B cell (primary cell): ENCODE results near the gene CHD9. TPM values are rescaled to one million over a fixed set of nuclear protein-coding genes. Genes with fewer than 3 reads are reported as not detected.
A peak's percentile ranks its signal among the peaks of the same experiment; 100 is the strongest.

ENCODE experiments used
- ATAC-seq: fragments of 200-7000 bp; cut with Tn5 transposase; one replicate; pipeline ENCODE4 v1.10.0; 2021; ENCODE audit warnings: low read depth, mild to moderate bottlenecking, moderate number of reproducible peaks, moderate library complexity
- CTCF ChIA-PET: fragments of 350-600 bp; sonication (Branson Sonifier 250); formaldehyde crosslinking; loops from one replicate; lab custom pipeline; 2021; ENCODE audit warnings: antibody characterized with exemption, inconsistent platforms; lab: Charles Lee
- POLR2A ChIA-PET: fragments of 350-600 bp; sonication (Branson Sonifier 250); formaldehyde crosslinking; loops from one replicate; lab custom pipeline; 2021; ENCODE audit warnings: antibody characterized with exemption; lab: Charles Lee
- DNase-seq: peaks from one replicate; pipeline ENCODE4 v3.0.0; 2013
- H2AFZ ChIP-seq: 2 replicates; pipeline ENCODE4 v1.6.1; 2012; ENCODE audit warnings: mild to moderate bottlenecking, low read depth, low read length; ENCODE audit not compliant: insufficient read depth, poor library complexity, severe bottlenecking
- H3K27ac ChIP-seq, 2 donors: 1 replicate in 1 of 2; 2 replicates in 1 of 2; pipeline ENCODE4 v1.5.1; 2012 to 2013; ENCODE audit warnings: low read length in 2 of 2, mild to moderate bottlenecking in 2 of 2, moderate library complexity in 1 of 2
- H3K27me3 ChIP-seq, 4 experiments: fragments of 200-600 bp in 1 of 4; sonication (generic) in 1 of 4; replicated peaks in 1 of 4; 1 replicate in 2 of 4; 2 replicates in 2 of 4; pipeline versions ENCODE4 v1.6.1 to v1.7.0; 2013 to 2016; ENCODE audit warnings: low read length in 3 of 4, mild to moderate bottlenecking in 2 of 4, mixed read lengths in 1 of 4, moderate library complexity in 1 of 4; ENCODE audit not compliant: insufficient read depth in 4 of 4, control insufficient read depth in 3 of 4; ENCODE audit errors: control extremely low read depth in 1 of 4
- H3K36me3 ChIP-seq, 2 experiments: replicated peaks in 1 of 2; 1 replicate in 1 of 2; 2 replicates in 1 of 2; pipeline versions ENCODE4 v1.6.1 to v1.7.1; 2013; ENCODE audit warnings: low read length in 1 of 2; ENCODE audit not compliant: insufficient read depth in 2 of 2, control insufficient read depth in 1 of 2; ENCODE audit errors: control extremely low read depth in 1 of 2, extremely low read depth in 1 of 2
- H3K4me1 ChIP-seq, 2 donors: fragments of 200-600 bp in 1 of 2; sonication (generic) in 1 of 2; 1 replicate in 1 of 2; 2 replicates in 1 of 2; pipeline versions ENCODE4 v1.5.1 to v1.6.1; 2013 to 2017; ENCODE audit warnings: low read length in 2 of 2; ENCODE audit not compliant: control insufficient read depth in 2 of 2, insufficient read depth in 2 of 2
- H3K4me2 ChIP-seq: replicated peaks from 2 replicates; pipeline ENCODE3; 2012; ENCODE audit warnings: mild to moderate bottlenecking, low read depth, low read length; ENCODE audit not compliant: poor library complexity, severe bottlenecking
- H3K4me3 ChIP-seq, 5 experiments: fragments of 200-600 bp in 1 of 5; sonication (generic) in 1 of 5; 1 replicate in 3 of 5; 2 replicates in 2 of 5; pipeline versions ENCODE4 v1.5.1 to v1.7.0; 2011 to 2016; ENCODE audit warnings: low read length in 4 of 5, mild to moderate bottlenecking in 4 of 5, low read depth in 2 of 5, control low read depth in 1 of 5, moderate library complexity in 1 of 5; ENCODE audit not compliant: insufficient read depth in 1 of 5; ENCODE audit errors: control extremely low read depth in 1 of 5, extremely low read depth in 1 of 5
- H3K79me2 ChIP-seq: fragments of 200-600 bp; sonication (generic); one replicate; pipeline ENCODE4 v1.6.0; 2016; ENCODE audit warnings: low read length; ENCODE audit not compliant: control insufficient read depth, insufficient read depth
- H3K9ac ChIP-seq: fragments of 200-600 bp; sonication (generic); 2 replicates; pipeline ENCODE4 v1.6.1; 2017; ENCODE audit warnings: mild to moderate bottlenecking, low read length, moderate library complexity
- H3K9me3 ChIP-seq, 3 donors: one replicate each; pipeline versions ENCODE4 v1.6.1 to v1.7.1; 2013; ENCODE audit warnings: low read length in 2 of 3; ENCODE audit not compliant: control insufficient read depth in 2 of 3, insufficient read depth in 1 of 3; ENCODE audit errors: control extremely low read depth in 1 of 3
- H4K20me1 ChIP-seq: 2 replicates; pipeline ENCODE4 v1.6.0; 2012; ENCODE audit warnings: mild to moderate bottlenecking, low read length; ENCODE audit not compliant: insufficient read depth, control insufficient read depth, poor library complexity, severe bottlenecking
- H3K27ac Mint-ChIP-seq: one replicate; pipeline ENCODE4 v1.8.0; 2021; ENCODE audit warnings: mixed read lengths
- H3K27me3 Mint-ChIP-seq: one replicate; pipeline ENCODE4 v1.8.0; 2021; ENCODE audit warnings: mixed read lengths
- H3K4me1 Mint-ChIP-seq: one replicate; pipeline ENCODE4 v1.8.0; 2021; ENCODE audit warnings: mixed read lengths
- H3K4me3 Mint-ChIP-seq: one replicate; pipeline ENCODE4 v1.8.0; 2021; ENCODE audit warnings: mixed read lengths
- H3K9me3 Mint-ChIP-seq: one replicate; pipeline ENCODE4 v1.8.0; 2022; ENCODE audit warnings: mixed read lengths; ENCODE audit not compliant: insufficient read depth
- EZH2 ChIP-seq: IDR thresholded peaks from 2 replicates; pipeline ENCODE4 v1.6.1; 2012; ENCODE audit warnings: borderline replicate concordance, low read depth, mild to moderate bottlenecking, moderate library complexity, low read length; ENCODE audit not compliant: insufficient read depth, poor library complexity, severe bottlenecking
- WGBS: methylation state at CpG from one replicate; pipeline ENCODE4 v1.1.5; 2013; ENCODE audit warnings: missing lambda C conversion rate; ENCODE audit not compliant: insufficient coverage; 5-methylcytosine and 5-hydroxymethylcytosine counted together
- intact Hi-C: fragments of 100-400 bp; cut with micrococcal nuclease; formaldehyde crosslinking; loops from one replicate; pipeline ENCODE4 v1.10.0; 2022
- polyA plus RNA-seq: library from polyadenylated mRNA; depleted of rRNA; stranded (reverse); fragments of >200 nt; gene quantifications from 2 replicates; pipeline ENCODE4 v1.2.3, GENCODE V29; 2012
- total RNA-seq, 2 donors: library from RNA; stranded (reverse); fragments of 120-200 nt in 1 of 2; gene quantifications; 1 replicate in 1 of 2; 2 replicates in 1 of 2; pipeline versions ENCODE4 v1.2.3 to v1.2.4, GENCODE V29; 2013 to 2022
- TF ChIP-seq, protein P1 (sequence below): fragments of 200-600 bp; IDR thresholded peaks from one replicate; pipeline ENCODE4 v1.8.0; 2022; ENCODE audit warnings: antibody characterized with exemption, mild to moderate bottlenecking

Gene CHD9
- total and polyA plus RNA-seq, 2 donors (not counting 1 experiment from before 2014, with no cell fraction given), result 12.2 to 102 TPM

DNA sequence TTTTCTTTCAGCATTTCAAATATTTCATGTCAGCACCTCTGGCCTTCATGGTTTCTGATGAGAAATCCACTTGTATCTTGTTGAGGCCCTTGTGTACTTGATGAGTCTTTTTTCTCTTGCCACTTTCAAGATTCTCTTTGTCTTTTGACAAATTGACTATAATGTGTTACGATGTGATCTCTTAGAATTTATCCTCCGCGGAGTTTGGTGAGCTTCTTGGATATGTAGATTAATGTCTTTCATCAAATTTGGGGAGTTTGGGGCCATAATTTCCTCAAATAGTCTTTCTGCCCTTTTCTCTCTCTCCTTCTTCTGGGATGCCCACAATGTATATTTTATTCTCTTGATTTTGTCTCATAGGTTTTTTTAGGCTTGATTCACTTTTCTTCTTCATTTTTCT, 96.0 kb downstream of the CHD9 start:
- Histone ChIP-seq H3K4me1 (peaks cover 4 to 6% of the 10 kb centered on the region in 2 donors), H3K79me2 (peaks cover 72% of the 10 kb centered on the region), H3K27me3 (no peaks in the 10 kb centered on the region), H3K9me3 (peaks cover 0 to 4% (median 0%) of the 10 kb centered on the region in 3 donors), H3K4me3 (no peak overlapping the region), H4K20me1 (no peaks in the 10 kb centered on the region), H3K27ac (no peak overlapping the region), H3K4me2 (no peak overlapping the region), H3K36me3 (peaks cover 0 to 3% of the 10 kb centered on the region in 2 experiments), H2AFZ (no peak overlapping the region), H3K9ac (no peak overlapping the region)
- no peaks in the 10 kb centered on the region for H3K27me3 Mint-ChIP-seq
- H3K4me1 Mint-ChIP-seq, result peaks cover 6% of the 10 kb centered on the region
- no peak overlapping the region for H3K27ac Mint-ChIP-seq
- ATAC-seq, result no peak
- intact Hi-C loops, result no loop called here
- ChIA-PET POLR2A (no interaction called here), CTCF (interaction anchor here (0.8 to 1.5 kb wide), 3 partner anchors 10 to 95 kb away, joined by 3 to 7 read pairs (median 5); partner anchors contain the start of gene CHD9)
- TF ChIP-seq, protein P1, sequence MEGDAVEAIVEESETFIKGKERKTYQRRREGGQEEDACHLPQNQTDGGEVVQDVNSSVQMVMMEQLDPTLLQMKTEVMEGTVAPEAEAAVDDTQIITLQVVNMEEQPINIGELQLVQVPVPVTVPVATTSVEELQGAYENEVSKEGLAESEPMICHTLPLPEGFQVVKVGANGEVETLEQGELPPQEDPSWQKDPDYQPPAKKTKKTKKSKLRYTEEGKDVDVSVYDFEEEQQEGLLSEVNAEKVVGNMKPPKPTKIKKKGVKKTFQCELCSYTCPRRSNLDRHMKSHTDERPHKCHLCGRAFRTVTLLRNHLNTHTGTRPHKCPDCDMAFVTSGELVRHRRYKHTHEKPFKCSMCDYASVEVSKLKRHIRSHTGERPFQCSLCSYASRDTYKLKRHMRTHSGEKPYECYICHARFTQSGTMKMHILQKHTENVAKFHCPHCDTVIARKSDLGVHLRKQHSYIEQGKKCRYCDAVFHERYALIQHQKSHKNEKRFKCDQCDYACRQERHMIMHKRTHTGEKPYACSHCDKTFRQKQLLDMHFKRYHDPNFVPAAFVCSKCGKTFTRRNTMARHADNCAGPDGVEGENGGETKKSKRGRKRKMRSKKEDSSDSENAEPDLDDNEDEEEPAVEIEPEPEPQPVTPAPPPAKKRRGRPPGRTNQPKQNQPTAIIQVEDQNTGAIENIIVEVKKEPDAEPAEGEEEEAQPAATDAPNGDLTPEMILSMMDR, result no peak
- TF ChIP-seq EZH2, result no peak
- DNase-seq, result no peak
- peaks cover 3% of the 10 kb centered on the region for H3K9me3 Mint-ChIP-seq
- no CpG with 5 or more reads among the region's 3 CpGs for WGBS
- no peak overlapping the region for H3K4me3 Mint-ChIP-seq

DNA sequence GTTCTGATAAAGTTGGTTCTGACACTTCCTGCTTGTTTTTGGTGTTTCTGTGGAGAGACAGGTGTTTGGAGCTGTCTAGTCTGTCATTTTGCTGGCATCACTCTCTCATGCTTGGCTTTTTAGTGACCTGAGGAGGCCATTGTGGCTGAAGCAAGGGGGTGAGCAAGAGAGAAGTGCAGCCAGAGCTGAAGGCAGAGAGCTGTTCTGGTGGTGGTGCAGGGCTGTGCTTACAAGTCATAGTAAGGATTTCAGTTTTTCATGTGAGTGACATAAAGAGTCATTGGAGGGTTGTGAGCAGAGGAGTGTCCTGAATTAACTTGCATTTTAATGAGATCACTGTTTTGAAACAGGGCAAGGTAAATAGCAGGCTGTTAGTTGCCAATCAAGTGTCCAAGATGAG, 97.5 kb downstream of the CHD9 start:
- TF ChIP-seq, protein P1, result no peak
- no peak for TF ChIP-seq EZH2
- Histone ChIP-seq H3K36me3 (peaks cover 5 to 18% of the 10 kb centered on the region in 2 experiments), H3K4me2 (no peak overlapping the region), H3K4me3 (no peak overlapping the region), H3K4me1 (peaks cover 4 to 6% of the 10 kb centered on the region in 2 donors), H3K79me2 (peaks cover 64% of the 10 kb centered on the region), H3K9me3 (peaks cover 0 to 4% (median 0%) of the 10 kb centered on the region in 3 donors), H3K27ac (peak overlapping the region in 1 of 2 donors; percentile 24), H3K27me3 (no peaks in the 10 kb centered on the region), H3K9ac (no peak overlapping the region), H4K20me1 (no peaks in the 10 kb centered on the region), H2AFZ (no peak overlapping the region)
- CTCF ChIA-PET, result interaction anchor here (1.5 kb wide), 1 partner anchor 97 kb away, joined by 7 read pairs; the partner anchor contains the start of gene CHD9
- Mint-ChIP-seq H3K4me3 (no peak overlapping the region), H3K27me3 (no peaks in the 10 kb centered on the region), H3K4me1 (peaks cover 3% of the 10 kb centered on the region), H3K9me3 (peaks cover 3% of the 10 kb centered on the region), H3K27ac (no peak overlapping the region)
- POLR2A ChIA-PET, result no interaction called here
- ATAC-seq (no peak), DNase-seq (no peak)
- intact Hi-C loops, result no loop called here
